Measurements from ENCODE around the gene S100A1.

Gene S100A1

DNA sequence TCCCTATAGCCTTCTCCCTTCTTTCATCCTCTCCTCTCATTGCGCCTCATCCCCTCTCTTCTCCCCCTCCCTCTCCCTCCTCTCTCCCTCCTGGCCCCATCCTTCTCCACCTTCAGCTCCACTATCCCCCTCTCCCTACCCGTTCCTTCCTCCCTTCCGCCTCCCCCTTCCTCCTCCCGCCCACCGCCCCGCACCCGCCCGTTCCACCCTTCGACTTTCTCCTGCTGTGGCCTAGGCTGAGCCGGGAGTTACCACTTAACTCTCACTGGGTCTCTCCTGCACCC lies 51.8 kb downstream of the S100A1 start:
- no peak for DNase-seq (ENCODE audit: extremely low read depth, low read depth)
- no peak for TF ChIP-seq CTCF (IDR thresholded peaks at IDR 0.05; ENCODE audit: low read depth, low read length)
